Measurements from ENCODE around the gene SUV39H1.

GRCh38 chrX:48726596-48726995 lies 30.1 kb downstream of the SUV39H1 start:
- TF ChIP-seq CTCF (conservative IDR thresholded peaks at IDR 0.05 in 1 of 2, IDR thresholded peaks at IDR 0.05 in 1 of 2; ENCODE audit: extremely low read depth in 1 of 2, insufficient read depth in 1 of 2, low read depth in 1 of 2, low read length in 2 of 2) (no peak), EZH2 (IDR thresholded peaks at IDR 0.05; ENCODE audit: borderline replicate concordance, low read length) (no peak)
